ENCODE measurements around the gene TMTC3.
"Not testable (repeated sequence)": the region's sequence is repeated elsewhere in the genome, so short reads cannot be mapped to it uniquely, and the experiment has no call there.

TMTC3 gene

DNA sequence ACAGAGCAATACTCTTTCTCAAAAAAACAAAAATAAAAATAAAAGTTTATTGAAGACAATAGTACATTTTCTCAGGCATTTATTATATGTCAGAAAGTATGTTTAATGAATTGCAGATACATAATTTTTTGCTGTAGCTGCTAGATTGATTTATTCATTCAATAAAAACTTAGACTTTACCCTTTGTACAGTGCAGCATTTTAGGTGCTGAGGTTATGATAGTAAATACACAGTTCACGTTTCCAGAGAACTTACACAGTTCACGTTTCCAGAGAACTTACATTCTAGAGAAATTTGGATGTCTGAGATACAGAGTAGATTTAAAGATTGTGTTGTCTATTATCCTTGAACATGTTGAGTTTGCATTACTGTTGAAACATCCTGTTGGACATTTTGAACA is 25.3 kb downstream of the TMTC3 start:
- no peak for DNase-seq

DNA sequence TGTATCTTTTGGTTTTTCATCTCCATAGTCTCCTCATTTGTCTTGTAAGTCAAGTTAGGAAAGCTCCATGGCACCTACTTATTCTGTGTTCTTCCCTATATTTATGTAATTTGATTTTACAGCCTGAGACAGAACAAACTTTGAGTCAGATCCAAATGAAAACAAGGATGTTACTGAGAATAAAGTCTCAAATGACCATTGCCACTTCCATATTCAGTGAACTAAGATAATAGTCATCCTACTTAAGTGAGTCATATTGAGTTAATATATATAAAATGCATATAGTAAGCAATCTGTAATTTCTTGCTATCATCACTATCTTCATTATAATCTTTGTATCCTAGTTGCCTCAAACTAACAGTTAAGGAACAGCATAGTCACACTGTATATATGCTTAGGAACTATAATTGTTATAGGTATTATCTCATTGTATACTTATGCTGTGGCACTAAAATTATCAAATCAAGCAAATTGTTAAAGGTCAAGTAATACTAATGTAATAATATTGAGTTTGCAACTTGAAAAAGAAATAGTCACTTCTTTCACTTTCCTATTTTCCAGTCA is 30.8 kb downstream of the TMTC3 start:
- DNase-seq: no peak

DNA sequence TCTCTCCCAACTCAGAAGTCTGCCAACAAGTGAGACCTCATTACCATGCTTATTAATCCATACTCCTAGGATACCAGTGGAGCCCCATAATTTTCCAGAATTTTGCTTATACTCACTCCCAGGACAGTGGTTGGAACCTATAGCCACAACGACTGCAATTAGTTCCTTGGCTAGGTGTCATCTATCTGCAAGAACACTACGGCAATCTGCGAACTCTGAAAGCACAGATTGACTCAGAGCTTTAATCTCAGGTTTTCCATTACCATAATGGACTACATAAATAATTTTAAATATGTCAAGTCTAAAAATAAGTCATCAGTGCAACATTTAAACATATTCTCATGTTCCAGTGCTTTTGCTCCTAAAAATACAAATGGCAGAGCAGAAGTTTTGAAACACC is 33.4 kb downstream of the TMTC3 start:
- DNase-seq: no peak

DNA sequence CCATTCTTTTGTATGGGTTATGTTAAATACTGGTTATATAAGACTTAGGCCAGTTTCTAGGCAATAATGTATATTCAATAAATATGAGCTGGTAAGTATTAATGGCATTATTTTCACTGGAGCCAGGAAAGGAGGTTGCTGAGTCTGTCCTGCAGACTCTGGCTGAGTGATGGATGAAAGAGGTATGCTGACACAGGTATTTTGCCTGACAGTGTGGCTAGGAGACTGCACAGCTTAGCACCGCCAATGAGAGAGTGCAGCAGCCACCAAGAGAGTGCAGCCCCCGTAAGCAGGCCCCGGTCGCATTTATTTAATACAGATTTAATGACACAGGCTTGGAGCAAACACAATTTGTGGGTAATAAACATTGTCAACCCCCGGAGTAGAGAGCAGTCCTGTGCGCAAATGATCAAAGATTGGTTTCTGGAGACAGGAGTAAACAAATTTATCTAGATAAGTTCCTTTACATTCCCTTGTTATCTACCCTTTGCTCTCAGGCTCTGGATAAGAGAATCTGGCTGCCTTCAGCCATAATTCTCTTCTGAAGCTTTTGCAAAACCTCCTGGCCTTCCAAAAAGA is 37.4 kb downstream of the TMTC3 start:
- DNase-seq: no peak

DNA sequence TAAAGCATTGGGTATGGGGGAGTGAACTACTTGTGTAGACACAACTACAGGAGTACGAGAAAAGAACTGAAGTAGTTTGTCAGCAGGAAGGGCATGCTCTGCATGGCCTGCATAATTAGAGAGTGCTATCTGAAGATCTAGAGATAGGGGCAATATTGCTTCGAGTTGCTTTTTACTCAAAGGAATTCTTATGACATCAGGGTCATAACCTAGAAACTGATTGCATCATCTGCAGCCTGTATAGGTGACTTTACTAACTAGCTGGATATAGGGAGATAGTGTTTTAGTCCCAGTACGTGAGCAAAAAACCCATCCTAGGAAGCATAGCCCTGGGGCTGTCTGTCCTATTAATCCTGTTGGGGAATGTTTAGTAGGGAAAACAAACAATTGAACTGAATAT is 39.8 kb downstream of the TMTC3 start:
- DNase-seq: no peak

DNA sequence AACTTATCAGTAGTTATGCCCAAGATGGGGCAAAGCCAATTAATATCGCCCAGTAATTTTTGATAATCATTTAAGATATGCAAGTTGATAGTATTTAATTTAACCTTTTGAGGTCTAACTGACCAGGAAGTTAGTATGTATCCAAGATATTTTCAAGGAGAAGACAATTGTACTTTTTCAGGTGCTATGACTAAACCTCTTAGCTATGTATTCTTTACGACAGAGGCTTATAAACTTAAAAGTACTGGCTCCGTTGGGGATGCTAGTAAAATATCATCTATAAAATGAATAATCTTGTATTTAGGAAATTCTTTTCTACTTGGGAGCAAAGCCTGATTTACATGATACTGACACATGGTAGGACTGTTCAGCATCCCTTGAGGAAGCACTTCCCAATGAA is 40.3 kb downstream of the TMTC3 start:
- no peak for DNase-seq

DNA sequence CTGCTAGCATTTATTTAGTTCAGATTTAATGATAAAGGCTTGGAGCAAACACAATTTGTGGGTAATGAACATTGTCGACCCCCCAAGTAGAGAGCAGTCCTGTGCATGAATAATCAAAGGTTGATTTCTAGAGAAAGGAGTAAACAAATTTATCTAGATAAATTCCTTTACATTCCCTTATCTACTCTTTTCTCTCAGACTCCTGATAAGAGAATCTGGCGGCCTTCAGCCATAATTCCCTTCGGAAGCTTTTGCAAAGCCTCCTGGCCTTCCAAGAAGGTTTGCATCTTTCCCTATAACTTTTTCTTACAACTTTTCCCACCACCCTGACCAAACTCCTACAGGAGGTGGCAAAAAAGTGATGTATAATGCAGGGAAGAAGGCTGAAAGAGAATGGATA is 42.1 kb downstream of the TMTC3 start:
- no peak for DNase-seq

DNA sequence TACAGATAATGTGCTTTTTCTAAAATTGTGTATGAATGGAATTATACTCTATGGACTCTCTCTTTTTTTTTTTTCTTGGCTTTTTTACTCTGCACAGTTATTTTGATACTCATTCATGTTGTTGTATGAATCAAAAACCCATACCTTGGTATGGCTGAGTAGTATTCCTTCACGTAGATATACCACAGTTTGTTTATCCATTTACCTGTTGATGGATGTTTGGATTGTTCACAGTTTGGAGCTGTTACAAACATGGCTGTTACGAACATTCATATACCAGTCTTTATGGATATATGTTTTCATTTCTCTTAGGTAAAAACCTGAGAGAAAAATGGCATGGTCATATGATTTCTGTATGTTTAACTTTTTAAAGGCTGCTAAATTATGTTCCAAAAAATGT is 43.2 kb downstream of the TMTC3 start:
- no peak for DNase-seq

DNA sequence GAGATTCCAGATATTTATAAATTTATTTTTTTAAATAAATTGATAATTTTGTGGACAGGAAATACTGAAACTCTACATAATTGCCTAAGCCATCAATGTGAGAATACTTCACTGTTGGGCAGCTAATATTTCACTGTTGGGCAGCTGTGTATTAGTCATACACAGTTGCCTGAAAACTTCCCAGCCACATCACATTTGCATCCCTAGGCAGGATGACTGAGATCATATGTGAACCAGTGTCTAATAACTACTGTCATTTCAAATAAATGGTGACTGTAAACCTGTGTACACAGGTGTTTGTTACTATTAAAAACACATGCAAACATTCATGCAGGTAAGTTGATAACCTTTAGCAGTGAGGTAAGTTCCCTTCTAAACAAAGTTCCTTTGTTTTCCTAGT is 43.9 kb downstream of the TMTC3 start:
- DNase-seq: no peak

DNA sequence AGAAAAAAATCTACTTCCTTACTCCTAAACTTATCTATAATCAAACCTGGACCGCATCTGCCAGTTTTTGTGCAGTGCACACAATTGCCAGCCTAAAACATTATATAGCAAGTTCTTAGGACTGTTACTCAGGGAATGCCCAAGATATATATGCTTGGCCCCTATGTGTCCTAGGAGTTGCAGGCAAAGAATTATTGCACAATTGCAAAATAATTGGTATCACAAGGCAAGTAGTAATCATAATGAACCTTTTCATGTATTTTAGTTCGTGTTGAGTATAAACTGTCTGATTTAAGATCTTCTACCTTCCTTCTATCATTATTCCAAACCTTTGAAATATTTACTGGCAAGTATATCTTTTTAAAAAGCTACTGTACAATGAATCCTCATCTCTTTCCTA is 45.5 kb downstream of the TMTC3 start:
- DNase-seq: no peak

DNA sequence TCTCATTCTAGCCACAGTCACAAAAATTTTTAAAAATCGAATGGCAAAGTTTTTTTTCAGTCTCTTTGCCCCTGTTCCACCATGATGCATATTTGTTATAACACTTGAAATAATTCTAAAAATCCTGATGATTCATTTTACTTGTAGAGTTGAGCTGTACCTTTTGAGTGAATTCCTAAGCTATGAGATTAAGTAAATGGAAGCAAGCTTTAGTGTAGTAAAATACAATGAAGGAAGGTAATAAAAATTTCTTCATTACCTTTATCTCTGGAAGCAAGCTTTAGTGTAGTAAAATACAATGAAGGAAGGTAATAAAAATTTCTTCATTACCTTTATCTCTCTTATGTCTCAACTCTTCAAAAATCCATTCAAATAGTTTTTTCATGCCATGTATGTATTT is 46.1 kb downstream of the TMTC3 start:
- DNase-seq: no peak

DNA sequence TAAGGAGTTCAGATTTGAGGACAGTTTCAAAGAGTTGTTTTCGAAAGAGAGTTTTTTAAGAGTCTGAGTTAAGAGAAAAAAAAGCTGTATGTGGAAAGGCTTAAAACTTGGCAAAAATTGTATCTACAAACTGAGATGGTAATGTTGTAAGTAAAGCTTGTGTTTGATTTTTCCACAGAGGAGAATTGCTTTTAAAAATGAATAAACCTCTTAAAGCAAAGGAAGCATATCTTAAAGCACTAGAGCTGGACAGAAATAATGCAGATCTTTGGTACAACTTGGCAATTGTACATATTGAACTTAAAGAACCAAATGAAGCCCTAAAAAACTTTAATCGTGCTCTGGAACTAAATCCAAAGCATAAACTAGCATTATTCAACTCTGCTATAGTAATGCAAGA is 50.3 kb downstream of the TMTC3 start:
- DNase-seq: no peak

DNA sequence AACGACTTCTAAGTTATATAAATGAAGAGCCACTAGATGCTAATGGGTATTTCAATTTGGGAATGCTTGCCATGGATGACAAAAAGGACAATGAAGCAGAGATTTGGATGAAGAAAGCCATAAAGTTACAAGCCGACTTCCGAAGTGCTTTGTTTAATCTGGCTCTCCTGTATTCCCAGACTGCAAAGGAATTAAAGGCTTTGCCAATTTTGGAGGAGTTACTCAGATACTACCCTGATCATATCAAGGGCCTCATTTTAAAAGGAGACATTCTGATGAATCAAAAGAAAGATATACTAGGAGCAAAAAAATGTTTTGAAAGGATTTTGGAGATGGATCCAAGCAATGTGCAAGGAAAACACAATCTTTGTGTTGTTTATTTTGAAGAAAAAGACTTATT is 52.8 kb downstream of the TMTC3 start:
- DNase-seq: no peak

DNA sequence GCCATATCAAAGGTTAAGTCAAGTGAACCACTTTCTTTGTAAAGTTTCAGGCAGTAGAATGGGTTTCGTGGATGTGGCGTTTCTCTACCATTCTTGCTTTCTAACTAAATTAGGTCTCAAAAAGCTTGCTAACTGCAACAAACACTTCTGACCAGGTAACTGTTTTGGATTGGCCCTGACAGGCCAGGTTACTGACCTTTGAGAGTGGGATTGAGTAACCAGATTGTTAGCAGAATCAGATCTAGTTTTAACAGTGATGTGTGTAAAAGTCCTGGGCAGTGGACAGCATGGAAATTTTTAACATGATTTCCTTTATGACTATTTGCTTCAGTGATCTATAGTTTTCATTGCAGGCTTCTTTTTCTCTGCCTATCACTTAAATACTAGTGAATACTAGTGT is 57.9 kb downstream of the TMTC3 start:
- no peak for DNase-seq

DNA sequence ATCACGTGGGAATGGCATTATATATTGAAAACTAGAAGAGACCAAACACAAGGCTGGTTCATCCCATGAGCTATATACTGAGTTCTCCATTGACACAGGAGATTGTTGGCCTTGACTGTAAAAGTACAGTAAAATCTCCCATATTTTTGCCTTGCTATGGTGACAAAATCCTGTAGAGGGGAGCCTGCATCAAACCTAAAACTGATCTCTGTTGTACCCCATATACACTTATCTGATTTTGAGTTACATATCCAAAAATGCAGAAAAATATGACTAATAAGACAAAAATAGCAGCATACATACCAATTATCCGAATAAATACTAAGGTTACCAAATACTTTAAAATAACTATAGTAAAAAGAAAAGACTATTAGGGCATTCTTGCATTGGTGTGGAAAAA is 60.4 kb downstream of the TMTC3 start:
- no peak for DNase-seq

DNA sequence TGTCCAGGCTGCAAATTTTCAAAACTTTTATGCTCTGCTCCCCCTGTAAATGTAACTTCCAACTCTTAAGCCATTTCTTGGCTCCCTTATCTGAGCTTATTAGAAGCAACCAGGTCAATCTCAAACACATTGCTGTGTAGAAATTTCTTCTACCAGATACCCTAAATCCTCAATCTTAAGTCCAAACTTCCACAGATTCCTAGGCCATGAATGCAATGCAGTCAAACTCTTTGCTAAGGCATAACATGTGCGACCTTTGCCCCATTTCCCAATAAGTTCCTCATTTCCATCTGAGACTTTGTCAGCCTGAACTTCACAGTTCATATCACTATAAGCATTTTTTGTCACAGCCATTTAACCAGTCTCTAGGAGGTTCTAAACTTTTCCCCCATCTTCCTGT is 64.5 kb downstream of the TMTC3 start:
- DNase-seq: no peak

DNA sequence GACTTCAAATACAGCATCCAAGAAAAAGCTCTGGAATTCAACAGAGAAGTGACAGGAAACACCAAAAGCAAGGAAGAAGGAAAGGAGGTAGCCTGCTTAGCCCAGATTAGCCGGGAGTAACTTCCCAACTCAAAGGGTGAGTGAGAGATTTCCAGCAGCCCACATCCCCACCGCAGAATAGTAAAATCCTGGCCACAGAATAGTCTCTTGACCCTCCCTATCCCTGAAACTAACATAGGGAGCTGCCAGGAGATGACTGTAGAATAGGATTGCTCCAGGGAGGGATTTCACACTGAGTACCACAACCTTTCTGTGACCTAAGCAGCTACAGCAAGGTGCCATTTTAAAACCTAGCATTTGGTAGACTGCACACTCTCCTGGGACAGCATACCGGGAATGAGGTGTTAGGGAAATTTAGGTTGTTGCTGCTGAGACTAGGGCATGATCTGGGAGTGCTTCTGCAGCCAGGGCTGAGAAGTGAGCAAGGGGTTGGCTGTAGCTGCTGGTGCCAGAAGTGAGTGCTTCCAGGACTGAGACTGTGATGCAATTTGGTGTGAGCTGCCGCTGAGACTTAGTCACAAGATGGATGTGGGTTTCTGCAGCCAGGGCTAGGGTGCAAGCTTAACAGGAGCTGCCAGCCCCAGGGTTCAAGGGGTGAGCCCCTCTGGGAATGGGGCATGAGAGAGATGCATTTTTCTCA is 66.0 kb downstream of the TMTC3 start:
- DNase-seq: peak; percentile 6

DNA sequence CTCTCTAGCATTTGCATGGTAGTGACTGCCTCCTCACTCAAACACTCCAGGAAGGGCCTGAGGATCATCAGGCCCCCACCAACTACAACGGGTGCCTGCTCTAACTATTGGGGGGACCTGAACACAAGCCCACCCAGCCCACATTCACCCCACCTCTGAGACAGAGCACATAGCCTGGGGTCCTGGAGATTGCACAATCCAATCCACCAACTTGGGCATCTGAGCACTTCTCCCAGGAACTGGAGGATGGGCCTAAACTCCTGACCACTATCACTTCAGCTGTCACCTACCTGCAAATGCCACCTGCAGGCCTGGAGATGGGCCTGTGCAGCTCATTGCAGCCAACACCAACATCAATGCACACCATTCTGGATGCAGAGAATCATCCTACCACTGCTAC is 66.6 kb downstream of the TMTC3 start:
- no peak for DNase-seq

DNA sequence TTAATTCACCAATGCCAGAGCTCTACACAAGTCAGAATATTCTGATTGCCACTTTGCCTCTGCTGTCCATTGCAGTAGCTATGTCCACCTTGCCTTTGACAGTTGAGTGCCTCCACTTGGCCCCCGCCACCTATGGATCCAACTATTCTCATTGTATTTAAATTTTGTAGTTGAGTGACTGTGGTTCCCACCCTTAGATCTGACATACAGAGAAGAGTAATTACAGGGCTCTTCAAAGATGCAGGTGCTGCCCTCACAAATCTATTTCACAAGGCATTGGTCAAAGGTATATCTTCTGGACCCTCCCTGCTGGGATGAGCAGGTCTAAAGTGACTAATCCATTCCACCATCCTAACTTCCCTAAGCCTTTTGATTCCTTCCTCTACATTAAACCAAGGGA is 68.2 kb downstream of the TMTC3 start:
- not testable (repeated sequence) for DNase-seq

DNA sequence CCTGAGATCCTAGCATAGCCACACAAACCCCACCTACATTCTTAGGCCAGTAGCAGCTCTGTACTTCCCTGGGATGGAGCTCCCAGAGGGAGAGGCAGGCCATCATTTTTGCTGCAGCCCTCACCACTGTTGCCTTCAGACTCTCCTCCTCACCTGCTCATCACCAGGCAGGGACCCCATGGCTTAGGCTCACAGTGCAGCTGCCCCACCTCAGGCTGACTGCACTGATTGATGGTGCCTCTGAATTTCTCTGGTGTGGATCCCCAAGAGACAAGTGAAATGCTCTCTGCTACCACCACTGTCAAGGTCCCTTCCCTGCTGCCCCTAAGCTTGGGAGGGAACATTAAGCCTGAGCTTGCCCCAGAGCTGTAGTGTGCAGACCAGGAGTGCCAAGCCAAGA is 76.2 kb downstream of the TMTC3 start:
- DNase-seq: no peak

DNA sequence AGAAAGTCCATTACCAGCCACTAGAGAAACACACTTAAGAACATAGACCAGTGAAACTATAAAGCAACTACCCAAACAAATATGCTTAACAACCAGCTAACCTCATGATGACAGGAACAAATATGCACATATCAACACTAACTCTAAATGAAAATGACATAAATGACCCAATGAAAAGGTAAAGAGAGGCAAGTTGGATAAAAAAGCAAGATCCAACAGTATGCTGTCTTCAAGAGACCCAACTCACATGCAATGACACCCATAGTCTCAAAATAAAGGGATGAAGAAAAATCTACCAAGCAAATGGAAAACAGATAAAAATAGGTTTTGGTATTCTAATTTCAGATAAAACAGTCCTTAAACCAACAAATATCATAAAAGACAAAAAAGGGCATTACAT is 77.8 kb downstream of the TMTC3 start:
- no peak for DNase-seq

DNA sequence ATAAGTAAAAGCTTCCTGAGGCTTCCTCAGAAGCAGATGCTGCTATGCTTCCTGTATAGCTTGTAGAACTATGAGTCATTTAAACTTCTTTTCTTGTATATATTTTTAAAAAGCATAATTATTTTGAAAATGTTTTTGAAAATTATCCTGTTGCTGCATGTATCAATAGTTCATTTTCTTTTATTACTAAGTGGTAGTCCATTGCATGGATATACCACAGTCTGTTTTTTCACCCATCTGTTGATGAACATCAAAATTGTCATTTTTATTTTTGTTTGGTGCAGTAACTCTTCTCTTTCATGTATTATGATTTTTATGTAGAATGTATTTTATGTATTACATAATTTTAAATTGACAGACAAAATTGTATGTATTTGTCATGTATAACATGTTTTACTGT is 81.4 kb downstream of the TMTC3 start:
- no peak for DNase-seq

DNA sequence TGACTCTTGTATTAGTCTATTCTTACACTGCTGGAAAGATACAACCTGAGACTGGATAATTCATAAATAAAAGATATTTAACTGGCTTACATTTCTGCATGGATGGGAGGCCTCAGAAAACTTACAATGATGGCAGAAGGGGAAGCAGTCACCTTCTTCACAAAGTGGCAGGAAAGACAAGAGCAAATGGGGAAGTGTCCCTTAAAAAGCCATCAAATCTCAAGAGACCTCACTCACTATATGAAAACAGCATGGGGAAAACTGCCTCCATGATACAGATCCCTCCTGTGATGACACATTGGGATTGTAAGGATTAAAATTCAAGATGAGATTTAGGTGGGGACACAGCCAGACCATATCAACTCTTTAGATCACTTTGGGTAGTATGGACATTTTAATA is 83.7 kb downstream of the TMTC3 start:
- DNase-seq: no peak

DNA sequence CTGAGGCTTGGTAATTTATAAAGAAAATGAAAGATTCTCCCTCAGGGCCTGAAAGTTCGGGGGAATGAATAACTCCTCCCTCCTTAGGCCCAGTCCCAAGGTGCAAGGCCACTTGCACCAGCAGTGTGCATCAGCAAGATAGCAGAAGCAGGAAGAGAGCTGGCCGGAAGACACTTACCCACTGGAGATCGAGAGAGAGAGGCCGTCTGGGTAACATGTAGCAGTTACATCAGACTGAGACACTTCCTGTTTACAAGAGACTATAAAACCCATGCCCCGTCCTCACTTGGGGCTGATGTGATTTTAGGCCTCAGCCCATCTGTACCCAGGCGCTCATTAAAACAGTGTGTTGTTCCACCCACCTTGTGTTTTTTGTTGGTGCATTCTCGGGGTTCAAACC is 85.2 kb downstream of the TMTC3 start:
- DNase-seq: no peak

DNA sequence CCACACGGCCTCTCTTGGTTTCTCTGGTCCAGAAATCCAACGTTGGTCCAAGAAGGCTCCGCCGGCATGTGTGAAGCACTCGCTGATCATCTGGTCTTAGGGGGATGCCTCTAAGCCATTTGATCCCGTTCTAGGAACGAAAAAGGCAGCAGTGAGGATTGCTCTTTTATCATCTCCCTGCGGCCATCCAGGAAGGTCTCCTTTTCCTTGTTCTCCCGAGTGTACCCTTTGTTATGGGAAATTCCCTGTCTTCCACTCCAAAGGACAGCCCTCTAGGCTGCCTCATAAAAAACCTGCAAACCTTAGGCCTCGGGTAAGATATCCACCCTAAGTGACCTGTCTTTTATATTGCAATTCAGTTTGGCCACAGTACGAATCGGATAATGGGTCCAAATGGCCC is 85.8 kb downstream of the TMTC3 start:
- no peak for DNase-seq

Data from GOT3 (cell line).